IMR-90 (cell line): ENCODE data around the gene NAIF1.

ENCODE experiments used
- CHD1 ChIP-seq: IDR thresholded peaks from 2 replicates; pipeline ENCODE4 v1.6.1; 2012; ENCODE audit warnings: low read depth, low read length, improper control_type of control experiment
- CTCF ChIP-seq: conservative IDR thresholded peaks from 2 replicates; pipeline ENCODE4 v1.5.1; 2012; ENCODE audit warnings: mild to moderate bottlenecking, low read depth, low read length, improper control_type of control experiment
- FOS ChIP-seq: fragments of 150-350 bp; IDR thresholded peaks from 2 replicates; pipeline ENCODE4 v1.6.1; 2016; ENCODE audit warnings: low read depth, low read length
- MAZ ChIP-seq: IDR thresholded peaks from 2 replicates; pipeline ENCODE4 v1.6.1; 2012; ENCODE audit warnings: low read depth, mild to moderate bottlenecking, low read length, improper control_type of control experiment, moderate library complexity, borderline replicate concordance
- POLR2A ChIP-seq: IDR thresholded peaks from 2 replicates; pipeline ENCODE4 v1.6.1; 2012; ENCODE audit warnings: mild to moderate bottlenecking, low read depth, low read length
- RAD21 ChIP-seq: IDR thresholded peaks from 2 replicates; pipeline ENCODE4 v1.6.1; 2012; ENCODE audit warnings: low read length, improper control_type of control experiment
- RCOR1 ChIP-seq: IDR thresholded peaks from 2 replicates; pipeline ENCODE4 v1.6.1; 2012; ENCODE audit warnings: mild to moderate bottlenecking, low read length, improper control_type of control experiment; ENCODE audit not compliant: insufficient replicate concordance
- RFX5 ChIP-seq: IDR thresholded peaks from 2 replicates; pipeline ENCODE4 v1.8.0; 2012; ENCODE audit warnings: low read depth, mild to moderate bottlenecking, low read length, moderate library complexity
- TF ChIP-seq, protein P1 (sequence below): fragments of 150-350 bp; IDR thresholded peaks from 2 replicates; pipeline ENCODE4 v1.6.1; 2017; ENCODE audit warnings: mild to moderate bottlenecking, antibody characterized with exemption, low read length, low read depth

- TF ChIP-seq POLR2A = peak; percentile 75
- no peak for TF ChIP-seq CTCF
- TF ChIP-seq RFX5 = no peak
- TF ChIP-seq RAD21 = no peak
- TF ChIP-seq, protein P1, sequence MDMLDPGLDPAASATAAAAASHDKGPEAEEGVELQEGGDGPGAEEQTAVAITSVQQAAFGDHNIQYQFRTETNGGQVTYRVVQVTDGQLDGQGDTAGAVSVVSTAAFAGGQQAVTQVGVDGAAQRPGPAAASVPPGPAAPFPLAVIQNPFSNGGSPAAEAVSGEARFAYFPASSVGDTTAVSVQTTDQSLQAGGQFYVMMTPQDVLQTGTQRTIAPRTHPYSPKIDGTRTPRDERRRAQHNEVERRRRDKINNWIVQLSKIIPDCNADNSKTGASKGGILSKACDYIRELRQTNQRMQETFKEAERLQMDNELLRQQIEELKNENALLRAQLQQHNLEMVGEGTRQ = peak; percentile 67
- peak; percentile 86 for TF ChIP-seq MAZ
- TF ChIP-seq FOS = peak; percentile 25; the same call in 1 of the 2 replicates
- TF ChIP-seq RCOR1 = no peak
- TF ChIP-seq CHD1 = peak; percentile 88; the same call in 1 of the 2 replicates
These were observed 695 bp upstream of the NAIF1 start, which contains the start of gene SLC25A25 for GRCh38 chr9:128067645-128068385.
